Tibial artery (tissue), 4 donors: Measurements from ENCODE around the gene ZRANB3.

Source experiments
- DNase-seq, 2 donors: peaks; one replicate each; pipeline ENCODE4 v3.0.0-alpha.2; 2019
- H3K27ac ChIP-seq, 2 donors: fragments of 200-600 bp; sonication (generic) in 1 of 2; 1 replicate in 1 of 2; 2 replicates in 1 of 2; pipeline ENCODE4 v1.5.1; 2018 to 2019; ENCODE audit warnings: mild to moderate bottlenecking in 1 of 2
- H3K27me3 ChIP-seq, 2 donors: fragments of 200-600 bp; sonication (generic) in 1 of 2; one replicate each; pipeline versions ENCODE4 v1.5.1 to v1.6.0; 2016 to 2019
- H3K36me3 ChIP-seq, 3 donors: fragments of 200-600 bp; sonication (generic) in 2 of 3; one replicate each; pipeline ENCODE4 v1.5.1; 2016 to 2019; ENCODE audit warnings: mild to moderate bottlenecking in 2 of 3
- H3K4me1 ChIP-seq, 4 donors: fragments of 200-600 bp; sonication (generic) in 2 of 4; 1 replicate in 3 of 4; 2 replicates in 1 of 4; pipeline ENCODE4 v1.5.1; 2016 to 2019
- H3K4me3 ChIP-seq, 2 donors: fragments of 200-600 bp; sonication (generic) in 1 of 2; 1 replicate in 1 of 2; 2 replicates in 1 of 2; pipeline ENCODE4 v1.5.1; 2018 to 2019; ENCODE audit warnings: mild to moderate bottlenecking in 2 of 2
- H3K9me3 ChIP-seq, 3 donors: fragments of 200-600 bp; sonication (generic) in 1 of 3; one replicate each; pipeline ENCODE4 v1.5.1; 2016 to 2019
- intact Hi-C: fragments of 100-400 bp; cut with DNase I; formaldehyde crosslinking; loops from one replicate; pipeline ENCODE4 v1.15.0; 2023; ENCODE audit warnings: low total_unique reads
- TF ChIP-seq, protein P1 (sequence below), 2 experiments: fragments of 200-600 bp in 1 of 2; fragments of 450-650 bp in 1 of 2; IDR thresholded peaks; one replicate each; pipeline ENCODE4 v1.5.1; 2017 to 2019; ENCODE audit warnings: antibody characterized with exemption in 2 of 2, mild to moderate bottlenecking in 1 of 2, moderate library complexity in 1 of 2

ZRANB3 gene

GRCh38 chr2:135159191-135159590 is 371.8 kb downstream of the ZRANB3 start:
- Histone ChIP-seq H3K4me3 (no peak overlapping the region), H3K27ac (no peak overlapping the region), H3K4me1 (no peaks in the 10 kb centered on the region), H3K9me3 (no peaks in the 10 kb centered on the region), H3K36me3 (peaks cover 46 to 79% (median 65%) of the 10 kb centered on the region in 3 donors), H3K27me3 (no peaks in the 10 kb centered on the region)
- intact Hi-C loops = no loop called here
- TF ChIP-seq, protein P1, sequence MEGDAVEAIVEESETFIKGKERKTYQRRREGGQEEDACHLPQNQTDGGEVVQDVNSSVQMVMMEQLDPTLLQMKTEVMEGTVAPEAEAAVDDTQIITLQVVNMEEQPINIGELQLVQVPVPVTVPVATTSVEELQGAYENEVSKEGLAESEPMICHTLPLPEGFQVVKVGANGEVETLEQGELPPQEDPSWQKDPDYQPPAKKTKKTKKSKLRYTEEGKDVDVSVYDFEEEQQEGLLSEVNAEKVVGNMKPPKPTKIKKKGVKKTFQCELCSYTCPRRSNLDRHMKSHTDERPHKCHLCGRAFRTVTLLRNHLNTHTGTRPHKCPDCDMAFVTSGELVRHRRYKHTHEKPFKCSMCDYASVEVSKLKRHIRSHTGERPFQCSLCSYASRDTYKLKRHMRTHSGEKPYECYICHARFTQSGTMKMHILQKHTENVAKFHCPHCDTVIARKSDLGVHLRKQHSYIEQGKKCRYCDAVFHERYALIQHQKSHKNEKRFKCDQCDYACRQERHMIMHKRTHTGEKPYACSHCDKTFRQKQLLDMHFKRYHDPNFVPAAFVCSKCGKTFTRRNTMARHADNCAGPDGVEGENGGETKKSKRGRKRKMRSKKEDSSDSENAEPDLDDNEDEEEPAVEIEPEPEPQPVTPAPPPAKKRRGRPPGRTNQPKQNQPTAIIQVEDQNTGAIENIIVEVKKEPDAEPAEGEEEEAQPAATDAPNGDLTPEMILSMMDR (IDR thresholded peaks at IDR 0.05) = no peak
- DNase-seq = no peak

GRCh38 chr2:135157856-135158255 is 373.2 kb downstream of the ZRANB3 start:
- no peaks in the 10 kb centered on the region for H3K9me3 ChIP-seq
- intact Hi-C loops = no loop called here
- TF ChIP-seq, protein P1 (IDR thresholded peaks at IDR 0.05) = no peak

DNA sequence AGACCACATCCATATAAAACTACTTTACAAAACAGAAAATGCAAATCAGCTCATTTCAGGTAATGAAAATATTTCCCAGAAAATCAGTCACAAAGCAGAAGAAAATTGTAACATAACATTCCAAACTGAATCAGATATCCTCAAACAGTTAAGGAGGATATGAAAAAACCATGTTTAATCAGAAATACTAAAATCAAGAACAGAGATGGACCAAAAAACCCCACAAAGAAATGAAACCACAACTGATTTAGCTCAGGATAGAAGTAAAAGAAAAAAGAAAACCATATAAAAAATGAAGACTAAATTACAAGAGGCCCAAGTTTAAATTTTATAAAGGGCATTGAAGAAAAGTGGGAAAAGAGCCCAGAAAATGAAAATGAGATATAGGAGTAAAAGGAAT is 376.1 kb downstream of the ZRANB3 start:
- peaks cover 76 to 91% (median 82%) of the 10 kb centered on the region in 3 donors for H3K36me3 ChIP-seq
- intact Hi-C loops = no loop called here
- DNase-seq = no peak
- no peaks in the 10 kb centered on the region for H3K4me1 ChIP-seq
- no peaks in the 10 kb centered on the region for H3K9me3 ChIP-seq
- no peaks in the 10 kb centered on the region for H3K27me3 ChIP-seq
- H3K27ac ChIP-seq = no peak overlapping the region
- no peak overlapping the region for H3K4me3 ChIP-seq
- TF ChIP-seq, protein P1 (IDR thresholded peaks at IDR 0.05) = no peak

More at GRCh38 chr2:135157856-135158255, 373.2 kb downstream of the ZRANB3 start:
- H3K4me3 ChIP-seq = no peak overlapping the region
- DNase-seq = no peak
- H3K27me3 ChIP-seq = no peaks in the 10 kb centered on the region
- no peak overlapping the region for H3K27ac ChIP-seq
- no peaks in the 10 kb centered on the region for H3K4me1 ChIP-seq
- peaks cover 48 to 78% (median 63%) of the 10 kb centered on the region in 3 donors for H3K36me3 ChIP-seq

- Histone ChIP-seq H3K4me3 (no peak overlapping the region), H3K36me3 (peaks cover 68% of the 10 kb centered on the region in 3 donors), H3K27ac (no peak overlapping the region), H3K9me3 (no peaks in the 10 kb centered on the region), H3K27me3 (no peaks in the 10 kb centered on the region), H3K4me1 (no peaks in the 10 kb centered on the region)
- intact Hi-C loops = no loop called here
- DNase-seq = no peak
- TF ChIP-seq, protein P1 (IDR thresholded peaks at IDR 0.05) = no peak
Measured at GRCh38 chr2:135152361-135152760, 378.7 kb downstream of the ZRANB3 start.

GRCh38 chr2:135151615-135152014 is 379.4 kb downstream of the ZRANB3 start:
- DNase-seq = no peak
- Histone ChIP-seq H3K36me3 (peaks cover 61 to 62% (median 62%) of the 10 kb centered on the region in 3 donors), H3K4me1 (no peaks in the 10 kb centered on the region), H3K27me3 (no peaks in the 10 kb centered on the region), H3K4me3 (no peak overlapping the region), H3K9me3 (no peaks in the 10 kb centered on the region), H3K27ac (no peak overlapping the region)
- TF ChIP-seq, protein P1 (IDR thresholded peaks at IDR 0.05) = no peak
- intact Hi-C loops = no loop called here

GRCh38 chr2:135150725-135151124 is 380.3 kb downstream of the ZRANB3 start:
- no peaks in the 10 kb centered on the region for H3K9me3 ChIP-seq
- no peaks in the 10 kb centered on the region for H3K27me3 ChIP-seq
- no peak overlapping the region for H3K27ac ChIP-seq
- no peaks in the 10 kb centered on the region for H3K4me1 ChIP-seq
- H3K36me3 ChIP-seq = peaks cover 52 to 59% (median 53%) of the 10 kb centered on the region in 3 donors
- DNase-seq = no peak
- intact Hi-C loops = no loop called here
- TF ChIP-seq, protein P1 (IDR thresholded peaks at IDR 0.05) = no peak
- no peak overlapping the region for H3K4me3 ChIP-seq
